ENCODE measurements around the gene ANKRD42. TPM values are rescaled to one million over a fixed set of nuclear protein-coding genes. Genes with fewer than 3 reads are reported as not detected.
"Not testable (repeated sequence)": the region's sequence is repeated elsewhere in the genome, so short reads cannot be mapped to it uniquely, and the experiment has no call there.

The ANKRD42 gene
- total RNA-seq, 1 experiment from 2014 or later: 10.4 TPM

DNA sequence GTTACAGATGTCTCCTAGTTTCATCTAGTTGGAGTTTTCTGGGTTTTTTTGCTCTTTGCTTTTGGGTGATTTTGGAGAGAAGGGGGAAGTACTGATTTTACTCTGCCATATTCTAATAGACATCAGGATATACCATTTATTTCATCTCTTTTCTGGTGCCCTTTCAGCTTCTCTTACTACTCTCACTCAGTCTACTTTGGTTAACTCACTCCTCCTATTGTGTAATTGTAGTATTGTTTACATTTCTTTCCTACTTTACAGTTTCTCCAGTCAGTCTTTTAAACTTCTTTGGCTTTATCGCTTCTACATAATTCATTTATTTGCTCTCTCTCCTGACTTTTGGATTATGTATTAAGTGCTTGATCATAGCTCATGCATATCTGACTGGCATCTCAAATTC, 6.5 kb downstream of the ANKRD42 start:
- Histone ChIP-seq H3K9me2 (ENCODE audit: insufficient read depth) (no peaks in the 10 kb centered on the region), H3K27ac (no peak overlapping the region), H3K79me2 (ENCODE audit: low read depth) (peaks cover 22% of the 10 kb centered on the region; the same call in 1 of the 2 replicates), H3K27me3 (ENCODE audit: insufficient read depth, low read depth) (no peaks in the 10 kb centered on the region), H3K4me1 (replicated peaks; ENCODE audit: insufficient read depth) (peaks cover 22% of the 10 kb centered on the region), H3K9me3 (ENCODE audit: insufficient read depth, low read depth) (peaks cover 3% of the 10 kb centered on the region; the same call in 1 of the 2 replicates), H2AFZ (no peak overlapping the region), H4K20me1 (ENCODE audit: insufficient read depth) (no peaks in the 10 kb centered on the region; the same call in 1 of the 2 replicates), H3F3A (ENCODE audit: insufficient read depth, low read depth) (peaks cover 2% of the 10 kb centered on the region; the same call in 1 of the 2 replicates), H3K4me3 (no peak overlapping the region), H3K4me2 (no peak overlapping the region), H3K36me3 (ENCODE audit: low read depth) (0 out of 2 replicates have a peak, but pooled peaks cover 11% of the 10 kb centered on the region)
- DNase-seq: no peak
- no TSS peak for BruUV-seq (replicated peaks)
- intact Hi-C loops (cut with micrococcal nuclease; ENCODE audit: unreplicated experiment): no loop called here
- ChIA-PET CTCF (no interaction called here), POLR2A (ENCODE audit: unreplicated experiment) (no interaction called here)
- TF ChIP-seq EZH2 (IDR thresholded peaks at IDR 0.05; ENCODE audit: low read depth) (no peak), CTCF (conservative IDR thresholded peaks at IDR 0.05) (no peak)

DNA sequence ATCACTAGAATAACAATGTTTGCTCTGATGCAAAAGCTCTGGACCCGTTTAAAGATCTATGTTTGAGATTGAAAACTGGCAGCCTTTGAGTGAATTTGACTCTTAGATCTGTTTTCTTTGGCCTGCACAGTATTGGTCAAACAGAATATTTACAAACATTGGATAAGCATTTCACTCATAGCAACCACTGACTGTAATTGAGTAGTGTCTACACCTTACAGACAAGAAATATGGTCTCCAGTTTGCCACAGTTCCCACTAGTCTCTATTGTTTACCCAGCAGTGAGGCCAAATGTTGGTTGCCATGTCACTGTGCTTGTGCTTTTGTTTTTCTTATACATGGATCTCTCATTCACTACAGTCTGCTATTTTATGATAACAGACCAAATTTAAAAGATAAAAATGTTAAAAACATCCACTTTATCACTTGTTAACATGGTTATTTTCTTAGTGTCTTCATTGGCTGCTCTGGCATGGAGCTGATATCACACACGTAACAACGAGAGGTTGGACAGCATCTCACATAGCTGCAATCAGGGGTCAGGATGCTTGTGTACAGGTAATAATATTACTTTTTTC, 12.2 kb downstream of the ANKRD42 start:
- H3K9me2 ChIP-seq (ENCODE audit: insufficient read depth): no peaks in the 10 kb centered on the region
- no peak for DNase-seq
- intact Hi-C loops (cut with micrococcal nuclease; ENCODE audit: unreplicated experiment): no loop called here
- no peak for TF ChIP-seq CTCF (conservative IDR thresholded peaks at IDR 0.05)
- no peak for TF ChIP-seq EZH2 (IDR thresholded peaks at IDR 0.05; ENCODE audit: low read depth)
- BruUV-seq (replicated peaks): no TSS peak
- H3K4me2 ChIP-seq: no peak overlapping the region
- peaks cover 17% of the 10 kb centered on the region for H3K36me3 ChIP-seq (ENCODE audit: low read depth)
- no peaks in the 10 kb centered on the region for H3K4me1 ChIP-seq (replicated peaks; ENCODE audit: insufficient read depth)
- H2AFZ ChIP-seq: no peak overlapping the region
- H3K4me3 ChIP-seq: no peak overlapping the region
- H3K27me3 ChIP-seq (ENCODE audit: insufficient read depth, low read depth): no peaks in the 10 kb centered on the region
- H3K27ac ChIP-seq: no peak overlapping the region
- POLR2A ChIA-PET (ENCODE audit: unreplicated experiment): no interaction called here
- peaks cover 3% of the 10 kb centered on the region; the same call in 1 of the 2 replicates for H3K9me3 ChIP-seq (ENCODE audit: insufficient read depth, low read depth)
- H3F3A ChIP-seq (ENCODE audit: insufficient read depth, low read depth): no peaks in the 10 kb centered on the region
- CTCF ChIA-PET: no interaction called here
- H4K20me1 ChIP-seq (ENCODE audit: insufficient read depth): no peaks in the 10 kb centered on the region
- H3K79me2 ChIP-seq (ENCODE audit: low read depth): no peaks in the 10 kb centered on the region

- H2AFZ ChIP-seq: no peak overlapping the region
- H4K20me1 ChIP-seq (ENCODE audit: insufficient read depth): no peaks in the 10 kb centered on the region
- no peak overlapping the region for H3K27ac ChIP-seq
- no peaks in the 10 kb centered on the region for H3K4me1 ChIP-seq (replicated peaks; ENCODE audit: insufficient read depth)
- H3K4me2 ChIP-seq: no peak overlapping the region
- POLR2A ChIA-PET (ENCODE audit: unreplicated experiment): no interaction called here
- H3K9me2 ChIP-seq (ENCODE audit: insufficient read depth): no peaks in the 10 kb centered on the region
- no peaks in the 10 kb centered on the region for H3K79me2 ChIP-seq (ENCODE audit: low read depth)
- intact Hi-C loops (cut with micrococcal nuclease; ENCODE audit: unreplicated experiment): no loop called here
- TF ChIP-seq EZH2 (IDR thresholded peaks at IDR 0.05; ENCODE audit: low read depth) (no peak), CTCF (conservative IDR thresholded peaks at IDR 0.05) (no peak)
- no peaks in the 10 kb centered on the region for H3K27me3 ChIP-seq (ENCODE audit: insufficient read depth, low read depth)
- CTCF ChIA-PET: no interaction called here
- H3K4me3 ChIP-seq: no peak overlapping the region
- BruUV-seq (replicated peaks): no TSS peak
- no peaks in the 10 kb centered on the region for H3F3A ChIP-seq (ENCODE audit: insufficient read depth, low read depth)
- peaks cover 3% of the 10 kb centered on the region; the same call in 1 of the 2 replicates for H3K9me3 ChIP-seq (ENCODE audit: insufficient read depth, low read depth)
- H3K36me3 ChIP-seq (ENCODE audit: low read depth): peaks cover 20% of the 10 kb centered on the region
- no peak for DNase-seq
Measured at GRCh38 chr11:83206221-83206620, 12.7 kb downstream of the ANKRD42 start.

DNA sequence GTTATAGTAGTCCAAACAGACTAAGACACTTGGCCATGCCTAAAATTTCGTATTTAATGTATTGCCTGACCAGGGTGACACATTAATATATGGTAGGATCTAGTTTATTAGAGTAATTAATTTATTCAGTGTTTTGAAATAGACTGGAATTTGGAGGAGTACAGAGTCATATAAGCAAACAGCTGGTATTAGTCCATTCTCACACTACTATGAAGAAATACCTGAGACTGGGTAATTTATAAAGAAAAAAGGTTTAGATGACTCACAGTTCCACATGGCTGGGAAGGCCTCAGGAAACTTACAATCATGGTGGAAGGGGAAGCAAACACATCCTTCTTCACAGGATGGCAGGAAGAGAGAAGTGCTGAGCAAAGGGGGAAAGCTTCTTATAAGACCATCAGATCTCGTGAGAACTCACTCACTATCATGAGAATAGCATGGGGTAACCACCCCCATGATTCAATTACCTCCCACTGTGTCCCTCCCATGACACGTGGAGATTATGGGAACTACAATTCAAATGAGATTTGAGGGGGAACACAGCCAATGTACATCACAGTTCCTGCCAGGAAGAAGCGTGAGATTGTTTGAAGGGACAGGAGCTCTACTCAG, 13.4 kb downstream of the ANKRD42 start:
- H3K27ac ChIP-seq; H3K9me3 ChIP-seq (ENCODE audit: insufficient read depth, low read depth); POLR2A ChIA-PET (ENCODE audit: unreplicated experiment); CTCF ChIA-PET; H3K79me2 ChIP-seq (ENCODE audit: low read depth); intact Hi-C loops (cut with micrococcal nuclease; ENCODE audit: unreplicated experiment); H3K4me1 ChIP-seq (replicated peaks; ENCODE audit: insufficient read depth); H4K20me1 ChIP-seq (ENCODE audit: insufficient read depth); BruUV-seq (replicated peaks); H3K27me3 ChIP-seq (ENCODE audit: insufficient read depth, low read depth); H3K4me3 ChIP-seq; H2AFZ ChIP-seq; DNase-seq; H3F3A ChIP-seq (ENCODE audit: insufficient read depth, low read depth); H3K9me2 ChIP-seq (ENCODE audit: insufficient read depth); H3K4me2 ChIP-seq: not testable (repeated sequence)
- peaks cover 20% of the 10 kb centered on the region for H3K36me3 ChIP-seq (ENCODE audit: low read depth)

All from PC-9 (cell line).